Activated CD8-positive, alpha-beta memory T cell treated with anti-CD3 and anti-CD28 coated beads, Interleukin-2, amount 50 U/mL, for 4 hours (primary cell): ENCODE results near the gene UVRAG.

ENCODE experiments used
- DNase-seq: peaks from one replicate; pipeline ENCODE4 v3.0.0-alpha.2; 2020

UVRAG gene

GRCh38 chr11:75810637-75811390 lies 4.2 kb upstream of the UVRAG start:
- DNase-seq: no peak

GRCh38 chr11:75811485-75811884 lies 3.5 kb upstream of the UVRAG start:
- DNase-seq: no peak

GRCh38 chr11:75812542-75813040 lies 2.4 kb upstream of the UVRAG start:
- DNase-seq: no peak

- no peak for DNase-seq
Measured at GRCh38 chr11:75813124-75813523, 1.9 kb upstream of the UVRAG start.

- DNase-seq: no peak
Measured at GRCh38 chr11:75813622-75814039, 1.4 kb upstream of the UVRAG start.

- DNase-seq: no peak
Measured at GRCh38 chr11:75814363-75814676, 690 bp upstream of the UVRAG start.

- peak; percentile 41 for DNase-seq
Measured at GRCh38 chr11:75815345-75816168, 547 bp downstream of the UVRAG start.

GRCh38 chr11:75816561-75817239 lies 1.7 kb downstream of the UVRAG start:
- no peak for DNase-seq

- DNase-seq: no peak
Measured at GRCh38 chr11:75820645-75821044, 5.6 kb downstream of the UVRAG start.

- DNase-seq: no peak
Measured at GRCh38 chr11:75821202-75821601, 6.2 kb downstream of the UVRAG start.

GRCh38 chr11:75822541-75822940 lies 7.5 kb downstream of the UVRAG start:
- DNase-seq: no peak

- DNase-seq: no peak
Measured at GRCh38 chr11:75823415-75823814, 8.4 kb downstream of the UVRAG start.

GRCh38 chr11:75823946-75824345 lies 8.9 kb downstream of the UVRAG start:
- DNase-seq: no peak

- no peak for DNase-seq
Measured at GRCh38 chr11:75826461-75827230, 11.6 kb downstream of the UVRAG start.

- no peak for DNase-seq
Measured at GRCh38 chr11:75827562-75827961, 12.6 kb downstream of the UVRAG start.

GRCh38 chr11:75831915-75832502 lies 17.0 kb downstream of the UVRAG start:
- no peak for DNase-seq

GRCh38 chr11:75834728-75835127 lies 19.7 kb downstream of the UVRAG start:
- DNase-seq: no peak

GRCh38 chr11:75836417-75836816 lies 21.4 kb downstream of the UVRAG start:
- no peak for DNase-seq

- no peak for DNase-seq
Measured at GRCh38 chr11:75839851-75840250, 24.8 kb downstream of the UVRAG start.

- DNase-seq: no peak
Measured at GRCh38 chr11:75840522-75840921, 25.5 kb downstream of the UVRAG start.

GRCh38 chr11:75841739-75842138 lies 26.7 kb downstream of the UVRAG start:
- DNase-seq: no peak

- DNase-seq: no peak
Measured at GRCh38 chr11:75845324-75845723, 30.3 kb downstream of the UVRAG start.
